Measurements from ENCODE around the gene RSBN1.

Gene RSBN1

DNA sequence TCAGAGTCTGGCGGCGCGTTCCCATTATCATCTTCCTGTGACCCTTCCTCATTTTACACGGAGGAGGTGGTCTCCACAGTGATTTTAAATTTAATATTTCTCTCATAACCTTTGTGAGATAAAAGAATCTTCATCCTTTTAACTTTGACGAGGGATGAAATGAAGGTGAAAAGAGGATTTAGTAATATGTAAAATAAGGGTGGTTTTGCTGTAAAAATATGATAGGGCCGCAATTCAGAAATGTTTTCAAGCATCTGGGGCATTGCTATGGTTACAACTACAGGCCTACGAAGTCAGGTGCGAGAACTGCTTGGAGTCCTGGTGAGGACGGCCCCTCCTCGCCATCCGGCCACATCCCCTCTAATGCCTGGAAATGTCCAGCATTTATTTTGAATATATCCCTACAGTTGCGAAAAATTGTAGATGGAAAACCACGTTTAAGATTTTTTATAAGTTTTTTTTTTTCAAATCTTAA lies 422 bp upstream of the RSBN1 start:
- DNase-seq (ENCODE audit: low read depth in 4 of 4, low spot score in 1 of 4) = no peak

DNA sequence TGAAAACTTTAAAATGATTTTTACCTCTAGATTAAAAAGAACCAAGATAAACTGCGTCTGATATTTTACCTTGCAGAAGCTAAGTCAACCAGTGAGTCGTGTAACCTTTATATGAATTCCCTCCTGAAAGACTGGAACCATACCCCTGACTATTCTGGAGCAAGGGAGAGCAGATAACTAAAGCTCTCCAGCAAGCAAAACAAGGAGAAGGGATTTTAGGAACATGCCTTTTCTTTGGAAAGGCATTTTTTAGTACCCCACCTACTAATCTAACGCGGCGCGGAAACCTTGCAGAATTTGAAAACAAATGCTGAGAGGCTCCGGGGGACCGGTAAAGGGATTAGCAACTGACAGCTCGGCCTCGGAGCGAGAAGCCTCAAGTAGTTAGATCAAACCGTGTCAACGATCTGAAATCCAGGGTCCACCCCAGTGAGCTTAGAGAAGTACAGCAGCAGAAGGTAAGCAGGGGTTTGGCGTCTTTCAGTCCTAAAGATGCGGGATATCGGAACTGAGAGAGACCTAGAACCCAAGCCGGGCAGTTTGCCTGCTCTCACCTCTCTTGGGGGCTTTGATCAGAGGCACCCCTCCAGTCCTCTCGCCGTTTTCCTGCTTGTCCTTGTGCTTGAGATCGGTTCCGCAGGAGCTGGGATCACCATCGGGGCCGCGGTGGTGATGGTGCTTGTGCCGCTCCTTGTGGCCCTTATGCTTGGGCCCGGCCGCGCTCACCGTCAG lies 954 bp downstream of the RSBN1 start:
- DNase-seq (ENCODE audit: low read depth in 4 of 4, low spot score in 1 of 4) = peak in 3 of 4 experiments; percentile 4 to 16 (median 4)

DNA sequence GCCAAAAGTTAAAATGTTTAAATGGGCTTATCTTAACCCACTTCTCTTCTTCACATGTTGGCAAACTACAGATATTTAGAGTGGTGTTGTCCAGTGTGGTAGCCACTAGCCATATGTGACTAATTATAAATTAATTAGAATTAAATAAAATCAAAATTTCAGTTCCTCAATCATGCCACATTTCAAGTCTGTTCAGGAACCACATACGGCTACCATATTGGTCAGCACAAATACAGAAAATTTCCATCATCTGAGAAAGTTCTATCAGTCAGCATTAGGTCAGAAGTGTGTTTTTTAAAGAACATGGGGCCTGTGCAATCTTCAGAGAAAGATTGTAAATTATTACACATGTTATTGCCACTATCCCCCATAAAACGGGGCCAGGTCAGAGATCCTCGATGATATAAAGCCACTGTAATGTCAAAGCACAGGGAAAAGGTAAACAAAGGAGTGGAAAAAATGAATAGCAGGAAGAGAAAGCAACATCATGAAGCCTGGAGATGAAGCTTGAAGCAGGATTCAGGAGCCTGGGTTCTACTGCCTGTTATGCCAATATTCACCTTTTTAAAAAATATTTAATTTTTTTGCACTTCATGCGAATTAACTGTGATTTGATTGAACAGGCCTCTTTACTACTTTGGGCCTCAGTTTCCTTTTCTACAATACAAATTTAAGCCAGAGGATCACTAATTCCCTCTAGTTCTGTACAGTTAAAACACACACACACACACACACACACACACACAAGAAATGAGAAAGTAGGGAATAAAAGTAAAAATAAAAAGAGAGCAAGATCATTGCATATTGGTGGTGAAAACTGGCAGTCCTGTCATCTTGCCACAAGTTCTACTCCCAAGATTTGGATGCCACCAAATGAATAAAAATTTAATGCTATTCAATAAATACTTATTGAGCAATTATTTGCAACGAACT lies 2.3 kb downstream of the RSBN1 start:
- DNase-seq (ENCODE audit: low read depth in 4 of 4, low spot score in 1 of 4) = no peak

DNA sequence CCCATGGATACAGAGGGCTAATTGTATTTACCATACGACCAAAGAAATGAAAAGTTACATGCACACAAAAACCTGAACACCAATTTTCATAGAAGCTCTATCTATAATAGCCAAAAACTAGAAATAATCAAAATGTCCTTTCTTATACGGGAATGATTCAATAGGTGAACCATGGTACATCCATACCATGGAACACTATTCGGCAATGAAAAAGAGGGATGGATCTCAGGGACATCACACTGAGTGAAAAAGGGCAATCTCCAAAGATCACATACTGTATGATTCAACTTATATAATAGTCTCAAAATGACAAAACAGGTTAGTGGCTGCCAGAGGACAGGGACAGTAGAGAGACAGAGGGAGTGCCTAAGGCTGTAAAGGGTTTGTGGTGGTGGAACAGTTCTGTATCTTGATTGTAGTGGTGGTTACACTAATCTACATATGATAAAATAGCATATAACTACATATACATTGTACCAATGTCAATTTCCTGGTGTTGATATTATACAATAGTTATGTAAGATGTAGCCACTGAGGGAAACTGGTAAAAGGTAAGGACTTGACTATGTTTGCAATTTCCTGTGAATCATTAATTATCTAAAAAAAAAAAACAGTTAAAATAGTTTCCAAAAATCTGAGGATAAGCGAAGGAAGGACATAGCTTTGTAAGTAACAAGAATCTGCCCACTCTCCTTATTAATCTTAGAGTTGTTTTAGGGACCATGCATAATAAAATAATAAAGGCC lies 3.7 kb downstream of the RSBN1 start:
- no peak for DNase-seq (ENCODE audit: low read depth in 4 of 4, low spot score in 1 of 4)

DNA sequence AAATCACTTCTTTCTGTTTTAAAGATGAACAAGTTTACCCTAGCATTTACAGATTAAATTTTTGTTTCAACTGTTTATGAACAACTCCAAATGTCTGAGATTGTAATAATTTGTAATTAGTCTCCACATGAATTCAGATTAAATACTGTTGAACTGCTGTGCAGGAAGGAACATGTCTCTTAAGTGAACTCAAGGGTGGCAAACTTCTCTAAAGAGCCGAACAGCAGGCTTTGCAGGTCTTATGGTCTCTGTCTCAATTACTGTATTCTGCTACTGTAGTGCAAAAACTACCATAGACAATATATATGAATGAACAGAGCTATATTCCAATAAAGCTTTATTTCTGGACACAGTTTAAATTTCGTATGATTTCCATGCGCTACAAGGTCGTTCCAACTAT lies 6.6 kb downstream of the RSBN1 start:
- no peak for DNase-seq (ENCODE audit: low read depth in 4 of 4, low spot score in 1 of 4)

DNA sequence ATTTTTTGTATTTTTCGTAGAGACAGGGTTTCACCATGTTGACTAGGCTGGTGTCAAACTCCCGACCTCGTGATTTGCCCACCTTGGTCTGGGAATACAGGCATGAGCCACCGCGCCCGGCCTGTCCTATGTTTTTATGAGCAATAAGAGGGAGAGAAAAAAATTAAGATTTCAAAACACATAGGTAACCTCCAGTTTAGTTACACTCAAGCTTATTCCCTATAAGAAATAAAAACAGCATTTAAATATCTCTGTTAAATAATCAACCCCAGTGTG lies 7.1 kb downstream of the RSBN1 start:
- no peak for DNase-seq (ENCODE audit: low read depth in 4 of 4, low spot score in 1 of 4)

DNA sequence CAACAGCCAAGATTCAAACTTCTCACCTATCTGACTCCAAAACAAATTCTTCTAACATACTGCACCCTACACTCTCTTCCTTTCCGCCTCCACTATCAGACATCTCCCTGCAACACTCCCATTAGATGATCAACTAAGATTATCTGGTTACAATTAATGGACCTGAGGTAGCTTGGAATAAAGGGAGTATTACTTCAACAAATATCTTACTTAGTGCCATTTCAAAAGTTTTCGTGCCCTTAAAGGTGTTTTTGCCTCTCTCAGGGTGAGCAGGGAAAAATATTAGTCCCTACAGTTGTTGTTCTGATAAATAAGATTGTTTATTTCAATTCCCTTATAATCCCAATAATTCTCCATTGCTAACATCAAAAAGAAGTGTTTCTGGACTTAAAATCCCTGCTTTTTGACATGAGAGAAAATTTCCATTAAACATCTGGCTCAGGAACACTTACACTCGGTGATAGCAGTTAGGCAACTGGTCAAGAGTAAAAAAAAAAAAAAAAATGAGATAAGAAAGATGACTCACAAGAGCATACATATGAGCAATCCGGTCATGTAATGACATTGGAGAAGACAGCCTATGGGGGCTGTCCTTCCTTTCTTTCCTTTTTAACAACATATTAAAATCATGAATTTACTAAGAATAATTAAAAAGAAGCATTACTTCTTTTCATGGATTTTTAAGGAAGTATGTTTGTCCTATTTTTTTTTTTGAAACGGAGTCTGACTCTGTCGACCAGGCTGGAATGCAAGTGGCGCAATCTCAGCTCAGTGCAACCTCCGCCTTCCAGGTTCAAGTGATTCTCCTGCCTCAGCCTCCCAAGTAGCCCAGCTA lies 7.6 kb downstream of the RSBN1 start:
- no peak for DNase-seq (ENCODE audit: low read depth in 4 of 4, low spot score in 1 of 4)

DNA sequence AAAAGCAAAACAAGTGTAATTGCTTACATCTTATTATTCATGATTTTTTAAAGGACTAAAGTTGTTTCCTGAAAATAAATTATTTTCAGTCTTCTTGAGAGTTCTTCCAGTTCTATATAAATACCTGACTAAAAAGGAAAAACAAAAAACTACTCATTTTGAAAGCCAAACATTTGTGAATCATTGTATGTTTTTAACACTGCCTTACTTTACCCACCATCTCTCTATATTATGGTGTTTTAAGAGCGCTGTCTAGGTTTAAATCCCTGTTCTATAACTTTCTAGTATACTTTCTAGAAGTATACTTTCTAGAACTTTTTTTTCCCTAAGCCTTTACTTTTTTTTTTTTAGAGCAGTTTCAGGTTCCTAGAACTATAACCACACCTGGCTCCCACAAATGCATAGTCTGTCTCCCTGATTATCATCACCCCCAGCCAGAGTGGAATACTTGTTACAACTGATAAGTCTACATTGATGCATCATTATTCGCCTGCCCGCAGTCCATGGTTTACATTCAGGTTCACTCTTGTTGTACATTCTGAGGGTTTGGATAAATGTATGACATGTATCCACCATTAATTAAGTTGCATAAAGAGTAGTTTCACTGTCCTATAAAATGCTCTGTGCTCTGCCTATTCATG lies 9.8 kb downstream of the RSBN1 start:
- DNase-seq (ENCODE audit: low read depth in 4 of 4, low spot score in 1 of 4) = no peak

DNA sequence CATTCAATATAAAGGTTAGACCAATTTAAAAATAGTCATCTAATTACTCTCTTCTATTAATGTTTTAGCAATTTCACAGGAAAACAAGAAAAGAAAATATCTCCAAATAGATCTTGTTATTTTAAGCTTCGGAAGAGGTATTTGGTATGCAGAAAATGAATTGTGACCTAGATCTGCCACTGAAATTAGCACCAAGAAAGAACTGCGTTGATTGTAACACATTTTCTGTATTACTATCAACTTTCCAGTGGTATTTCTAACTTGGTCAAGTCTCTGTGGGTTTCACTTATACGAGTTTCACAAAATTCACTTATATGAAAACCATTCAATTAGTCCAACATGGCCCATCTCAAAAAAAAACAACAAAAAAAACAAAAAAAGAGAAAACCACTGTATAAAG lies 11.8 kb downstream of the RSBN1 start:
- DNase-seq (ENCODE audit: low read depth in 4 of 4, low spot score in 1 of 4) = no peak

DNA sequence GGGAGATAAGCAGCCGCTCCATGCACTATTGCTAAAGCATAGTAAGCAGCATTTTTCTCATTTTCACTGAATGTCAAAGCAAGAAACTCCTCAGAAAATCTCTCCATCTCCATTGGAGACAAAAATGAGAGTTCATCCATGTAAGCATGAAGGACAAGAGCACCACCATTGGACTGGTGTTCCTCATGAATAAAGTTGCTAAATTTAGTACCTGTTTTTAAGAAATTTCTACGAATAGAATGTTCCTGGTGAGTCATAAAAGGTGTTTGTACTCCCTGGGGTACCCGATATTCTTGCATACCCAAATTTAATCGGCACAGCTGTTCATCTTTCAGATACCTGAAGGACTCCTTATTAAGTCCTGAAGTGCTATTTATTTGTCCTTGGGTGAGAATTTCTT lies 14.8 kb downstream of the RSBN1 start:
- no peak for DNase-seq (ENCODE audit: low read depth in 4 of 4, low spot score in 1 of 4)

DNA sequence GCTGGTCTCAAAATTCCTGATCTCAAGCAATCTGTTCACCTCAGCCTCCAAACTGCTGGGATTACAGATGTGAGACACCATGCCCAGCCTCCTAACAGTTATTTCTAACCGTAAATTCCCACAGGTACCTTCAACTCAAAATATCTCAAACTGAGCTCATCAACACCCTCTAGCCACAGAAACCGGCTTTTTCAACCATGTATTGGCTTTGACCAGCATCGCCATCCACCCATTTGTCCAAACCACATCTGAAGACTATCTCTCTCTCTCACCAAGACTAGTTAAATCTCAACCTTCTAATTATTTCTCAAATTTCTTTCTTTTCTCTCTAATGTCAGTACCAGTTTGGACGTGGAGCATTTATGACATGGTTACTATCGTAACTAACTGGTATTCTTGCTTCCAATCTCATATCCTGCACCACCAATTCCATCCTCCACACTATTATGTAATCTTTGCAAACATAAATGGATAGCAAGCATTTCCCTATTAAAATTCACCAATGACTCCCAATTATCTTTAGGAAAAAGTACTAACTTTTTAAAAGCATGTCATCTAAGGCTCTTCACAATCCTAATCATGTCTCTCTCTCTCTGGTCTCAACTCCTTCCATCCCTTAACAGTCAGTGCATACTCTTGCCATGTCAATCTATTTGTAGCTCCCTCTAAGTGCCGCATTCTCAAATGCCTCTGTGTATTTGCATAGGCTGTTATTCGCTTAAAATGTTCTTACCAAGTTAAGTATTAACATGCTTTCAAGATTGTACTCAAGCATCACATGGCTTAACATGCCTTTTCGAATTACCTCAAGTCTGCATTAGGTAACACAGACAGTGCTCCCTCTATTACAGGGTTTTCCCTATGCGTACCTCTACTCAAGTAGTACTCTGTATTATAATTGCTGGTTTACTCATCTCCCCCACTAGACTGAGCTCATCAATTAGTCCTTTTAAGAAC lies 18.1 kb downstream of the RSBN1 start:
- no peak for DNase-seq (ENCODE audit: low read depth in 4 of 4, low spot score in 1 of 4)

DNA sequence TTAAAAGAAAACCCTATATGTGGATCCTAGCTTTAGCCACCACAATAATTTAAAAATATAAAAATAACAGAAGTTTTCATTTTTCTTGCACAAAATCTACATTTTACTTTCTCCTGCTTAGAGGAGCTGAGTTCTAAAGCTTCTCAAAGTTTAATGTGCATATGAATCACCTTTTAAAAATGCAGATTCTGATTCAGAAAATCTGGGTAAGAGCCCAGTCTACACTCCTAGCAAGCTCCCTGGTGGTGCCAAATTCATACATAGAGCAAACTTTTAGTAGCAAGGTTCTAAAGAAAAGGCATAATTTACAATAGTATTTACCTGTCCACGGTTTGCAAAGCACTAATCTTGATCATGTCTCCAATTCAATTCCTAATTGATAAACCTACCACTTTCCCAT lies 19.3 kb downstream of the RSBN1 start:
- no peak for DNase-seq (ENCODE audit: low read depth in 4 of 4, low spot score in 1 of 4)

DNA sequence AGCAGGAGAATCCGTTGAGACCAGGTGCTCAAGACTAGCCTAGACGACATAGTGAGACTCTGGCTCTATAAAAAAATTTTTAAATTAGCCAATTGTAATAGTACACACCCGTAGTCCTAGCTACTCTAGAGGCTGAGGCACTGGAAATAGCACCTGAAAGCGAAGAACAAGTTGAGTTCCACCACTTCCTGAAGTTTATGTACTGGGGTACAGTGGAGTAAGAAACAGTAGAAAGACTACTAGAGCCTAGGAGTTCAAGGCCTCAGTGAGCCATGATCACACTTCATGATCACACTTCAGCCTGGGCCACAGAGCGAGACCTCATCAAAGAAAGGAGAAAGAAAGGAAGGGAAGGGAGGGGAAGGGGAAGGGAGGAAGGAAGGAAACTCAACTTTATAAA lies 19.8 kb downstream of the RSBN1 start:
- no peak for DNase-seq (ENCODE audit: low read depth in 4 of 4, low spot score in 1 of 4)

DNA sequence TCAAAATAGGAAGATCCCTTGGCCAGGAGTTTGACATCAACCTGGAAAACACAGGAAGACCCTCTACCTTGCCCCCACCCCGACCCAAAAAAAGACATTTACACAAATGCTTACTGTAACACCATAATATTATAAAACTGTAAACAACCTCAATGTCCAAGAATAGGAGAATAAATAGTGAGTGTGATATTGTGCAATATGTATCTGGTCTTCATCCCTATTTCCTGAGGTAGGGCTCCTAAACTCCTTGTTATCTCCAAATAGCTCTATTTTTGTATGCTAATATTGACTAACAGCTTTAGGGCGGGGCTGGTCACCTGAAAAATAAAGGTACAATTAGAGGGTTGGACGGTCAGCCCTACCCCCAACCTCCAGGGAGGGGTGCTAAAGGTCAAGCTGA lies 23.5 kb downstream of the RSBN1 start:
- DNase-seq (ENCODE audit: low read depth in 4 of 4, low spot score in 1 of 4) = no peak

DNA sequence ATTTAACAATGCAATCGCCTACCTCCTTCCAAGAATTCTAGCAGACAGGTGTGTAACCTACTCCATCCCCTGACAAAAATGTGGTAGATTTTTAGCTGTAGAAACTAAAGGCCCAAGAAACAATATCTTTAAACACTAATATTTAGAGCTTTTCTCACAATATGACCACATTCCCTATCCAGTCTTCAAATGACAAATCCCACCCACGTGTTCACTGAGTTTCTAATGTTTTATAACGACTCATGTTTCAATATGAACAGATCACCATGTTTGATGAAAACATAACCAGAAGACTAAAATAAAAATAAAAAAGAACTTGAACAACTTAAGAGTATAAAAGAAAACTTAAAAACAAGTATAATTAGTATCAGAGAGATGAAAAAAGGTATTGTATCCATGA lies 24.6 kb downstream of the RSBN1 start:
- DNase-seq (ENCODE audit: low read depth in 4 of 4, low spot score in 1 of 4) = no peak

DNA sequence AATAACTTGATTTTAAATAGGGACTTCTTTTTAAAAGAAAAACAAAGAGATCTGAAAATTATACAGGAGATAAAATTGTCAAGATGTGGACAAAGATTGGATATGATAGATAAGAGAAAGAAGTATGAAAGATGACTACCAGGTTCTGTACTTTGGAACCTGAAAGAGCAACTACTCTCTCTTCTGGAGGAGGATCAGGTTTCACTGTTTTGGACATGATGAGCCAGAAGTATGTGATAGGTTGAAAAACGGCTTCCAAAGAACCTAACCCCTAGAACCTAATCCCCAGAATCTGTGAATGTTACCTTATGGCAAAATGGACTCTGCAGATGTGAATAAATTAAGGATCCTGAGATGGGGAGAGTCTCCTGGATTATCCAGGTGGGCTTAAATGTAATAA lies 26.2 kb downstream of the RSBN1 start:
- DNase-seq (ENCODE audit: low read depth in 4 of 4, low spot score in 1 of 4) = no peak

DNA sequence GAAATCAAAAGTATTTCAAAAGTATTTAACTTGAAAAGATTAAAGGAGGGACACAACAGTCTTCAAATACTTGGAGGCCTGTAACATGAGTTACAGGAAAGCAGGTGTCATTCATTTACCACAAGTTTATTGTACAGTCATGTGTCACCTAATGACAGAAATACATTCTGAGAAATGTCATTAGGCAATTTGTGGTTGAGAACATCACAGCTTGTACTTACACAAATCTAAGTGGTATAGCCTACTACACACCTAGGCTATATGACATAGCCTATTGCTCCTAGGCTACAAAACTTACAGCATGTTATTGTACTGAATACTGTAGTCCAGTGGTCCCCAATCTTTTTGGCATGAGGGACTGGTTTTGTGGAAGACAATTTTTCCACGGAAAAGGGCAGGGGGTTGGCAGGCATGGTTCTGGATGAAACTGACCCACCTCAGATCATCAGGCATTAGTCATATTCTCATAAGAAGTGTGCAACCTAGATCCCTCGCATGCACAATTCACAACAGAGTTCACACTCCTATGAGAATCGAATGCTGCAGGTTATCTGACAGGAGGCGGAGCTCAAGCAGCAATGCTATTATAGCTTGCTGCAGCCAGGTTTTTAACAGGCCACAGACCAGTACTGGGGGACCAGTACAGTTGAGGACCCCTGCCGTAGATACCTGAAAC lies 28.0 kb downstream of the RSBN1 start:
- DNase-seq (ENCODE audit: low read depth in 4 of 4, low spot score in 1 of 4) = no peak

DNA sequence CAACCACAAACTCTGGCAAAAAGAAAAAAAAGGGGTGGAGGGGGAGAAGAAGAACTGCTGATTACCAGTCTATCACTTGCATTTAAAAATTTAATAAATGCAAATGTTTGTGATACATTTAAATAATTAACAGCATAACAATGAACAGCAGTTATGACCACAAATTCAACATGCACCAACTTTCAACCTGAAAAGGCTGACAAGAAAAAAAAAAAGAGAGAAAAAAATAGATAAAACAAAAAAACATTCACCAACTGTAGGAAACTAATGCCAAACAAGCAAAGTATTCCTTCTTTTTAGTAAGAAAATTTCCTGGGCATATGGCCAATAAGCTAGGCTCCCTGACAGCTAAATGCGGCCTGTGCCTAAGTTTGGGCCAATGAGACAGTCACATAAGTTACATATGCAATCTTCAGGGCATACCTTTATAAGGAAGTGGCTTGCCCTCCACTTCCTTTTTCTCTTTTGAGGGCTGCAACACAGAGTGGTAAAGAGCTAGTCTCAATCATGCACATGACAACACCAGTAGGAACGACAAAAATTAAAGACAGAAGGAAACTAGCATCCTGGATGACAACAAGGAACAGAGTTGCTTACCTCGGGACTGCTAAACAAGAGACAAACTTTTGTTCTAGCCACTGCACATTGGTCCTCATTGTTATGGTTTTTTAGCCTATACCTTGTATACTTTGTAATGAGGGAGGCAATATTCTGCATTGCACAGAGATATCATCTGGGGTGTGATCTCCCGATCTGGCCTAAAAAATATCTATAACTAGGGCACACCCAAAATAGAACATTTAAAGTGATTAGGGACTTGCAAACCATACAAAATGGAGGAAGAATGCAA lies 28.8 kb downstream of the RSBN1 start:
- DNase-seq (ENCODE audit: low read depth in 4 of 4, low spot score in 1 of 4) = no peak

Data from stimulated activated CD4-positive, alpha-beta T cell treated with anti-CD3 and anti-CD28 coated beads, Interleukin-1b, Interleukin-23, amount 100 ng/mL, for 24 hours (primary cell).